Naive thymus-derived CD4-positive, alpha-beta T cell (primary cell): ENCODE measurements around the gene GABRA5. TPM values are rescaled to one million over a fixed set of nuclear protein-coding genes. Genes with fewer than 3 reads are reported as not detected.

ENCODE experiments used
- ATAC-seq: fragments of 150-1000 bp; cut with Tn5 transposase; 2 replicates; pipeline ENCODE4 v1.10.0; 2021; ENCODE audit warnings: mild to moderate bottlenecking, moderate library complexity
- CTCF ChIA-PET: fragments of 350-600 bp; sonication (Branson Sonifier 250); formaldehyde crosslinking; loops from one replicate; lab custom pipeline; 2021; ENCODE audit warnings: antibody characterized with exemption; lab: Charles Lee
- POLR2A ChIA-PET: fragments of 350-600 bp; sonication (Branson Sonifier 250); formaldehyde crosslinking; loops from one replicate; lab custom pipeline; 2021; ENCODE audit warnings: antibody characterized with exemption, inconsistent platforms; lab: Charles Lee
- DNase-seq, 9 donors: peaks; one replicate each; pipeline versions ENCODE4 v3.0.0 to v3.0.0-alpha.2; 2020 to 2022; ENCODE audit warnings: mixed read lengths in 1 of 9
- H3K27ac ChIP-seq: one replicate; pipeline ENCODE4 v1.7.0; 2013; ENCODE audit warnings: mild to moderate bottlenecking, low read depth, low read length, moderate library complexity
- H3K27me3 ChIP-seq, 2 donors: one replicate each; pipeline ENCODE4 v1.7.0; 2013; ENCODE audit warnings: low read length in 2 of 2, mild to moderate bottlenecking in 2 of 2, moderate library complexity in 2 of 2; ENCODE audit not compliant: control insufficient read depth in 2 of 2, insufficient read depth in 2 of 2
- H3K36me3 ChIP-seq, 3 experiments: 1 replicate in 2 of 3; 2 replicates in 1 of 3; pipeline ENCODE4 v1.7.0; 2013; ENCODE audit warnings: low read length in 3 of 3, mild to moderate bottlenecking in 3 of 3, moderate library complexity in 1 of 3; ENCODE audit not compliant: insufficient read depth in 3 of 3, control insufficient read depth in 2 of 3
- H3K4me1 ChIP-seq, 2 donors: one replicate each; pipeline ENCODE4 v1.7.0; 2013; ENCODE audit warnings: low read length in 2 of 2, mild to moderate bottlenecking in 2 of 2, moderate library complexity in 1 of 2; ENCODE audit not compliant: control insufficient read depth in 2 of 2, insufficient read depth in 2 of 2
- H3K4me3 ChIP-seq: 2 replicates; pipeline ENCODE4 v1.7.0; 2013; ENCODE audit warnings: mild to moderate bottlenecking, low read length
- H3K9me3 ChIP-seq, 3 experiments: 1 replicate in 2 of 3; 2 replicates in 1 of 3; pipeline ENCODE4 v1.7.0; 2013; ENCODE audit warnings: low read length in 3 of 3; ENCODE audit not compliant: control insufficient read depth in 2 of 3
- H3K27ac Mint-ChIP-seq, 9 donors: one replicate each; pipeline ENCODE4 v1.8.0; 2020 to 2022; ENCODE audit warnings: mixed read lengths in 9 of 9, mild to moderate bottlenecking in 8 of 9, moderate library complexity in 5 of 9, inconsistent platforms in 2 of 9
- H3K27me3 Mint-ChIP-seq, 5 donors: one replicate each; pipeline ENCODE4 v1.8.0; 2021 to 2022; ENCODE audit warnings: mixed read lengths in 5 of 5, mild to moderate bottlenecking in 1 of 5
- H3K36me3 Mint-ChIP-seq, 5 donors: one replicate each; pipeline ENCODE4 v1.8.0; 2020 to 2022; ENCODE audit warnings: mixed read lengths in 5 of 5, mild to moderate bottlenecking in 3 of 5, inconsistent platforms in 1 of 5
- H3K4me1 Mint-ChIP-seq, 7 donors: one replicate each; pipeline ENCODE4 v1.8.0; 2020 to 2022; ENCODE audit warnings: mixed read lengths in 7 of 7, mild to moderate bottlenecking in 3 of 7, inconsistent platforms in 1 of 7
- H3K4me3 Mint-ChIP-seq, 10 donors: one replicate each; pipeline ENCODE4 v1.8.0; 2020 to 2022; ENCODE audit warnings: mild to moderate bottlenecking in 10 of 10, mixed read lengths in 10 of 10, moderate library complexity in 6 of 10, inconsistent platforms in 2 of 10
- H3K9me3 Mint-ChIP-seq, 11 donors: one replicate each; pipeline ENCODE4 v1.8.0; 2020 to 2022; ENCODE audit warnings: mixed read lengths in 11 of 11, mild to moderate bottlenecking in 4 of 11, inconsistent platforms in 1 of 11, moderate library complexity in 1 of 11
- intact Hi-C, 2 donors: fragments of 100-400 bp; cut with micrococcal nuclease; formaldehyde crosslinking; loops; one replicate each; pipeline ENCODE4 v1.15.1; 2023
- polyA plus RNA-seq, 2 donors: library from polyadenylated mRNA; unstranded; fragments of 300-500 nt; fragmentation: Illumina TruSeq; gene quantifications; one replicate each; pipeline ENCODE4 v1.2.3, GENCODE V29; 2021
- total RNA-seq, 6 experiments: library from RNA in 5 of 6; stranded (reverse) in 5 of 6; gene quantifications; 1 replicate in 5 of 6; 2 replicates in 1 of 6; pipeline ENCODE4 v1.2.3 and lab custom pipeline; 2021 to 2026

GABRA5 gene
- total and polyA plus RNA-seq, 7 experiments from 2014 or later, result not detected

DNA sequence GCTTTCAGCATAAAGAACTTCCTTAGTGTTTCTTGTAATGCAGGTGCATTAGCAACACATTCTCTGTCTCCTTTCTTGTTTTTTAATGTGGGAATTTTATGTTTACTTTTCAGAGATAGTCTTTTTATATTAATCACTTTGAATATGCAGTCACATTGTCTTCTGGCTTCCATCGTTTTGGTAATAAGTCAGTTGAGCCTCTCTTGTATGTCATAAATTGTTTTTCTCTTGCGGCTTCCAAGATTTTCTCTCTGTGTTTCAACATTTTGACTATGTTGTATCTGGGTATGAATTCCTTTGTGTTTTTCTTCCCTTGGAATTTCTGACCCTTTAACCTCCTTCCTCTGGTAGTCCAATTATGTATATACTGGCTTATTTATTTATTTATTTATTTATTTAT lies 129.4 kb downstream of the GABRA5 start:
- Histone ChIP-seq H3K27ac (no peak overlapping the region), H3K36me3 (no peaks in the 10 kb centered on the region), H3K9me3 (no peaks in the 10 kb centered on the region), H3K4me3 (no peak overlapping the region), H3K27me3 (no peaks in the 10 kb centered on the region), H3K4me1 (no peaks in the 10 kb centered on the region)
- POLR2A ChIA-PET, result no interaction called here
- H3K27ac Mint-ChIP-seq, result no peak overlapping the region
- ATAC-seq, result no peak
- intact Hi-C loops, result no loop called here
- peaks cover 0 to 4% (median 0%) of the 10 kb centered on the region in 5 donors for H3K36me3 Mint-ChIP-seq
- DNase-seq, result no peak
- H3K4me3 Mint-ChIP-seq, result no peak overlapping the region
- CTCF ChIA-PET, result no interaction called here
- H3K27me3 Mint-ChIP-seq, result peaks cover 0 to 6% (median 5%) of the 10 kb centered on the region in 5 donors
- H3K4me1 Mint-ChIP-seq, result no peaks in the 10 kb centered on the region
- H3K9me3 Mint-ChIP-seq, result peaks cover 3 to 34% (median 9%) of the 10 kb centered on the region in 11 donors

Other genes starting within 250 kb of the GABRA5 start
- gene GABRB3, start 94.0 kb upstream of the GABRA5 start, total RNA-seq, result under 1 TPM in 1 of 5 experiments, not detected in 4; 0.51 TPM
- gene GABRB3, start 94.0 kb upstream of the GABRA5 start, polyA plus RNA-seq, result not detected
- not detected for gene GABRG3, start 104.1 kb downstream of the GABRA5 start, total RNA-seq
- gene GABRG3, start 104.1 kb downstream of the GABRA5 start, polyA plus RNA-seq, result not detected